SU-DHL-6 (cell line): ENCODE data around the gene MYL9.

Experiments used
- CTCF ChIP-seq: fragments of 200-600 bp; sonication (generic); IDR thresholded peaks from one replicate; pipeline ENCODE4 v1.5.1; 2017; ENCODE audit warnings: antibody characterized with exemption, mild to moderate bottlenecking, low read length, moderate library complexity; ENCODE audit not compliant: insufficient read depth, poor library complexity, severe bottlenecking
- EZH2phosphoT487 ChIP-seq: fragments of 200-600 bp; sonication (generic), shearing (Covaris generic); conservative IDR thresholded peaks from 2 replicates; pipeline ENCODE4 v1.6.1; 2018; ENCODE audit warnings: mild to moderate bottlenecking, antibody characterized with exemption, low read length, moderate library complexity, mixed read lengths

DNA sequence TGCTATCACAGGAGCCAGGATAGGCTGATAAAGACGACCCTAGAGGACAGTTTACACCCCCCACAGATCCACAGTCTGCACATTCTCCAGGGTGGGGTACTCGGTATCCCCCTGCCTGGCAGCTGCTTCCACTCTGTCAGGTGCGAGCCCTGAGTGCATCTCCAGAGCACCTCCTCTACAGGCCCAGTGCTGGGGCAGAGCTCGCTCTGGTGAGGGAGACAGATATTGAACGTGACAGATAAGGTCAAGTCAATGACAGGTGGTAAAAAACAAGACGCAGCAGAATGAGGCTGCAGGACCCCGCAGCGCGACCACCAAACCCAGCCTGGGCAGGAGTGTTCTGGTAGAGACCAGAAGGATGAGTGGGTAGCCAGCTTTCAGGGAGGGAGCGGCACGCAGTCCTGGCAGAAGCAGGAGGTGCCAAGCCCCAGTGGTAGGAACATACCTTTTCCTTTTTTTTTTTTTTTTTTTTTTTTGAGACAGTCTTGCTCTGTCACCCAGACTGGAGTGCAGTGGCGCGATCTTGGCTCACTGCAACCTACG lies 12.4 kb upstream of the MYL9 start:
- TF ChIP-seq CTCF (no peak), EZH2phosphoT487 (no peak)
